Right lobe of liver (tissue), 4 donors: ENCODE results near the gene MAPK1.

ENCODE experiments used
- CTCF ChIP-seq, 4 donors: fragments of 200-600 bp in 3 of 4; fragments of 450-650 bp in 1 of 4; IDR thresholded peaks; one replicate each; pipeline versions ENCODE4 v1.5.1 to v1.8.0; 2016 to 2022; ENCODE audit warnings: antibody characterized with exemption in 4 of 4, mild to moderate bottlenecking in 2 of 4
- POLR2A ChIP-seq: fragments of 450-650 bp; IDR thresholded peaks from one replicate; pipeline ENCODE4 v1.6.1; 2017; ENCODE audit warnings: antibody characterized with exemption, mild to moderate bottlenecking
- donor health status: DM: no; HTN: no; CAD: no.
- donor health status: DM: no; HTN: no; CAD: no.
- donor health status: DM: no; HTN: yes; CAD: no.

- TF ChIP-seq CTCF (IDR thresholded peaks at IDR 0.05) (no peak), POLR2A (no peak)
Measured at GRCh38 chr22:21816787-21817496, 50.5 kb downstream of the MAPK1 start.
